ENCODE measurements around the gene ZFY. TPM values are rescaled to one million over a fixed set of nuclear protein-coding genes. Genes with fewer than 3 reads are reported as not detected.

The ZFY gene
- total RNA-seq, 1 donor from 2014 or later: 23.0 TPM

Small RNA genes within 50 kb of the gene (small RNA-seq; reads per million reads assigned to genes)
- gene EEF1A1P41: not detected

Other genes starting within 250 kb of the ZFY start
- gene SRY, start 147.7 kb upstream of the ZFY start, total RNA-seq: not detected
- 617 TPM for gene RPS4Y1, start 93.8 kb upstream of the ZFY start, total RNA-seq

Measured in skeletal muscle tissue (tissue), 2 donors.